GM18499 (cell line): Measurements from ENCODE around the gene SLC12A3.

ENCODE experiments used
- ATAC-seq: cut with Tn5 transposase; IDR thresholded peaks from one replicate; pipeline ENCODE4 v1.9.1; 2021; ENCODE audit warnings: moderate number of reproducible peaks; ENCODE audit not compliant: insufficient read depth, unreplicated experiment

The SLC12A3 gene

DNA sequence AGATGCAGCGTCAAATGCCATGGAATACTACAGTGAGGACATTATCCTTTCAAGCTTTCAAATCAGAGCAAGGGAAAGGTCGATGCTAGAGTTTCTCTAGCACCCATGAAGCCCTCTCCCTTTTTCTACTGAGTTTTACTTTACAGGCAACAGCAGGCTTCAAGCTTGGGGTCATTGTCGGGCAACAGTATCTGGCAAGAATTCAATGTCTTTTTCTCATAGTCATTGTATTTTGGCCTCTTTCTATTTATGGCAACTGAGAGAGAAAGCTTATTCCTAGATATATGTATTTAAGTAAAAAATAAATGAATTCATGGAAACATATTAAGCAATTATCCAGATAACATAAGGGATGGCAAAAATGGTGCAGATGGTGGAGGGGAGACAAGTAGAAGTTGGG is 96.4 kb downstream of the SLC12A3 start:
- ATAC-seq = no peak

DNA sequence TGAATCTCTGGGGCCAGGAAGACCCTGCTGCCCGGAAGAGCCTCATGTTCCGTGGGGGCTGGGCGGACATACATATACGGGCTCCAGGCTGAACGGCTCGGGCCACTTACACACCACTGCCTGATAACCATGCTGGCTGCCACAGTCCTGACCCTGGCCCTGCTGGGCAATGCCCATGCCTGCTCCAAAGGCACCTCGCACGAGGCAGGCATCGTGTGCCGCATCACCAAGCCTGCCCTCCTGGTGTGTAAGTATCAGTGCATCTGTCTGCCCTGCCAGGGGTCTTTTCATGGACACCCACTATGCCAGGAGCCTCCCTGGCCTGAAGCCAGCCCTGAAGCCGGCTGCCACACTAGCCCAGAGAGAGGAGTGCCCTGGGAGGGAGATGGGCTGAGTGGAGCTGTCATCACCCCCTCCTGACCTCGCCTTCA is 96.9 kb downstream of the SLC12A3 start, which contains the start of gene CETP:
TSS of gene CETP (plus strand) at position 100 of the 431 bp plus-strand sequence. CDS start at position 130, 30 bp downstream.
- no peak for ATAC-seq

DNA sequence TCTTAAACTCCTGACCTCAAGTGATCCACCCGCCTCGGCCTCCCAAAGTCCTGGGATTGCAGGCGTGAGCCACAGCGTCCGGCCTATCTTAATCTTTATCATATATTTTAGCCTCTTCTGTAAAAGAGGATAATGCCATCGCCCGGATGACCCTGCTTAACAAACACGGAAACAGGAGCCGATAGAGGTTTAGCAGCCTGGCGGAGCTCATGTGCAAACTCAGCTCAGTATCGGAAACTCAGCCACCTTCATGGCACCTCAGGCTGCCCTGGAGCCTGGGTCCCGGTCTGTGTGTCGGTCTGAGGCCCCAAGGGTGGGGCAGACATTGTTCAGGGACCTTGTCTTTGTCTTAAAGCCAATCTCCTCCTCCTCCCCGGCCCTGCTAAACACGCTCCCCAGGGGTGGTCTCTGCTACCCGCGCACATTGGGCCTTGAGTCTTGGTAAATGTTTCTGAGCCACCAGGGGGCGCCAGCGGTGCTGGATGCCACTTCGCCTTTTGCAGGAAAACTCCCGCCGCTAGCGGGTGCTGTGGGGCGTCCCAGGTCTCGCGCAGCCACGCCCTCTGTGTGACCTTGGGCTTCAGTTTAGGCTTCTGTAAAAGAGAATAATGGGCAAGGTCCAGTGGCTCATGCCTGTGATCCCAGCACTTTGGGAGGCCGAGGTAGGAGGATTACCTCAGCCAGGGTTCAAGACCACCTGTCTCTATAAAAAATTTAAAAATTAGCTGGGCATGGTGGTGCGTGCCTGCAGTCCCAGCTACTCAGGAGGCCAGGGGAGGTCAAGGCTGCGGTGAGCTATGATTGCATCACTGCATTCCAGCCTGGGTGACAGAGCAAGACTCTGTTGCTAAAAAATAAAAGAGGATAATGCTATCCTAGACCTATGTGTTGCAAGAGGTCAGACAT is 99.5 kb downstream of the SLC12A3 start:
- no peak for ATAC-seq
